ENCODE measurements around the gene TST.

The TST gene

DNA sequence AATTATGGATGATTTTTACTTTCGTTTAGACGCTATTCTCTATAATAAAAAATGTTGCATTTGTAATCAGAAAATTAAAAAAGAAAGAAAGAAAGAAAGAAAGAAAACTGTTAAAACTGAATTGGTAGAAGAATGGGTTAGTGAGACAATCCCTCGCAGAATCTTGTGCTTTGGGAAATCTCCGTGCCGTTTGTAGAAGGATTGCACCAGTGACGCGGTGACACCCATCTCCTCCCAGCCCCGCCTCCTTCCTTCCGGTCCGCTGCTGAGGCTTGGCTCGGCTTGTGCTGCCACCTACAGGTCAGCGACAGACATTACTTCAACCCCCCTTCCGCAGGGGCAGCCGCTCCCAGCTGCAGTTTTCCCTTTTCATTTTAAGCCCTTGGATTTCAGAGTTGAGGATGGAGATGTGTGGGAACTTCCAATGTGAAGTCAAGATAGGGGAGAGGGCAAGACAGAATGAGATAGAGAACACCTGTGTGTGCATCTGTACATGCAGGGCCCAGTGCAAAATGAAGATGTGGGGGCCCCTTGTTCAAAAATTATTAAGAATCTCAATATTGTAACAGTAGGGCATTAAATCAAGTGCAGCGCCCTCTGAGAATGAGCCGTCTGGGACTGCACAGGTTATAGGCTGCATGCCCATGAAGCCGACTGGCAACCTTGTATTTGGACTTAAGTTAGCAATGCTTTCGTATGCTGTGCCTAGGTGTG, 41.1 kb downstream of the TST start:
- TF ChIP-seq FOXP2 (optimal IDR thresholded peaks at IDR 0.05; ENCODE audit: borderline replicate concordance, extremely low read depth, extremely low read length, insufficient read depth), result peak; percentile 77
- no peak for TF ChIP-seq POLR2AphosphoS5 (IDR thresholded peaks at IDR 0.05; ENCODE audit: low read depth, low read length)

- TF ChIP-seq SIN3A (IDR thresholded peaks at IDR 0.05; ENCODE audit: borderline replicate concordance, insufficient read depth, low read length), result no peak
- TF ChIP-seq POLR2AphosphoS5 (IDR thresholded peaks at IDR 0.05; ENCODE audit: low read depth, low read length), result no peak
- no peak for TF ChIP-seq FOXP2 (optimal IDR thresholded peaks at IDR 0.05; ENCODE audit: borderline replicate concordance, extremely low read depth, extremely low read length, insufficient read depth)
- TF ChIP-seq, protein P1, sequence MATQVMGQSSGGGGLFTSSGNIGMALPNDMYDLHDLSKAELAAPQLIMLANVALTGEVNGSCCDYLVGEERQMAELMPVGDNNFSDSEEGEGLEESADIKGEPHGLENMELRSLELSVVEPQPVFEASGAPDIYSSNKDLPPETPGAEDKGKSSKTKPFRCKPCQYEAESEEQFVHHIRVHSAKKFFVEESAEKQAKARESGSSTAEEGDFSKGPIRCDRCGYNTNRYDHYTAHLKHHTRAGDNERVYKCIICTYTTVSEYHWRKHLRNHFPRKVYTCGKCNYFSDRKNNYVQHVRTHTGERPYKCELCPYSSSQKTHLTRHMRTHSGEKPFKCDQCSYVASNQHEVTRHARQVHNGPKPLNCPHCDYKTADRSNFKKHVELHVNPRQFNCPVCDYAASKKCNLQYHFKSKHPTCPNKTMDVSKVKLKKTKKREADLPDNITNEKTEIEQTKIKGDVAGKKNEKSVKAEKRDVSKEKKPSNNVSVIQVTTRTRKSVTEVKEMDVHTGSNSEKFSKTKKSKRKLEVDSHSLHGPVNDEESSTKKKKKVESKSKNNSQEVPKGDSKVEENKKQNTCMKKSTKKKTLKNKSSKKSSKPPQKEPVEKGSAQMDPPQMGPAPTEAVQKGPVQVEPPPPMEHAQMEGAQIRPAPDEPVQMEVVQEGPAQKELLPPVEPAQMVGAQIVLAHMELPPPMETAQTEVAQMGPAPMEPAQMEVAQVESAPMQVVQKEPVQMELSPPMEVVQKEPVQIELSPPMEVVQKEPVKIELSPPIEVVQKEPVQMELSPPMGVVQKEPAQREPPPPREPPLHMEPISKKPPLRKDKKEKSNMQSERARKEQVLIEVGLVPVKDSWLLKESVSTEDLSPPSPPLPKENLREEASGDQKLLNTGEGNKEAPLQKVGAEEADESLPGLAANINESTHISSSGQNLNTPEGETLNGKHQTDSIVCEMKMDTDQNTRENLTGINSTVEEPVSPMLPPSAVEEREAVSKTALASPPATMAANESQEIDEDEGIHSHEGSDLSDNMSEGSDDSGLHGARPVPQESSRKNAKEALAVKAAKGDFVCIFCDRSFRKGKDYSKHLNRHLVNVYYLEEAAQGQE (IDR thresholded peaks at IDR 0.05; ENCODE audit: insufficient read depth in 1 of 2, low read depth in 2 of 2, low read length in 2 of 2), result no peak
- no peak for TF ChIP-seq TAF1 (IDR thresholded peaks at IDR 0.05; ENCODE audit: borderline replicate concordance, insufficient read depth, low read length)
These were observed 41.8 kb downstream of the TST start for GRCh38 chr22:36977401-36977861.

DNA sequence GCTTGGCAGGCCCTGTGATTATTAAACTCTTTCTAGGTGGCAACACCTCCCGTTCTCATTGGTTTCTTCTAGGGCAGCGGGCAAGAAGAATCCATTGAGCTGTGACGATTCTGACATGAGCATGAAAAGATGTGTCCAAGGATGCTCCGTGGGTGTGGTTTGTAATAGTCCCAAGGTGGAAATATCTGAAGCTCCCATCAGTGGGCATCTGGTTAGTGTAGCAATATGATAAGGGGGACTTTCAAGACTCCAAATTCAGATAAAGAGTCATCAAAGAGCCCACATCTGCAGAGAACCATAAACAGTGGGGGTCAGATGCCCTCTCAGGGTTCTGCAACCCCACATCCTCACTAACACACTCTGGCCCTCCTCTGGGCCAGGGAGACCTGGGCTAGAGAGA, 42.6 kb downstream of the TST start:
- TF ChIP-seq, protein P1 (IDR thresholded peaks at IDR 0.05; ENCODE audit: insufficient read depth in 1 of 2, low read depth in 2 of 2, low read length in 2 of 2), result no peak
- TF ChIP-seq TAF1 (IDR thresholded peaks at IDR 0.05; ENCODE audit: borderline replicate concordance, insufficient read depth, low read length) (no peak), FOXP2 (optimal IDR thresholded peaks at IDR 0.05; ENCODE audit: borderline replicate concordance, extremely low read depth, extremely low read length, insufficient read depth) (no peak), POLR2AphosphoS5 (IDR thresholded peaks at IDR 0.05; ENCODE audit: low read depth, low read length) (no peak), SIN3A (IDR thresholded peaks at IDR 0.05; ENCODE audit: borderline replicate concordance, insufficient read depth, low read length) (no peak)

GRCh38 chr22:36971341-36972125, 47.7 kb downstream of the TST start:
- no peak for TF ChIP-seq TAF1 (IDR thresholded peaks at IDR 0.05; ENCODE audit: borderline replicate concordance, insufficient read depth, low read length)
- TF ChIP-seq, protein P1 (IDR thresholded peaks at IDR 0.05; ENCODE audit: insufficient read depth in 1 of 2, low read depth in 2 of 2, low read length in 2 of 2), result no peak
- no peak for TF ChIP-seq SIN3A (IDR thresholded peaks at IDR 0.05; ENCODE audit: borderline replicate concordance, insufficient read depth, low read length)
- no peak for TF ChIP-seq POLR2AphosphoS5 (IDR thresholded peaks at IDR 0.05; ENCODE audit: low read depth, low read length)
- TF ChIP-seq FOXP2 (optimal IDR thresholded peaks at IDR 0.05; ENCODE audit: borderline replicate concordance, extremely low read depth, extremely low read length, insufficient read depth), result no peak

DNA sequence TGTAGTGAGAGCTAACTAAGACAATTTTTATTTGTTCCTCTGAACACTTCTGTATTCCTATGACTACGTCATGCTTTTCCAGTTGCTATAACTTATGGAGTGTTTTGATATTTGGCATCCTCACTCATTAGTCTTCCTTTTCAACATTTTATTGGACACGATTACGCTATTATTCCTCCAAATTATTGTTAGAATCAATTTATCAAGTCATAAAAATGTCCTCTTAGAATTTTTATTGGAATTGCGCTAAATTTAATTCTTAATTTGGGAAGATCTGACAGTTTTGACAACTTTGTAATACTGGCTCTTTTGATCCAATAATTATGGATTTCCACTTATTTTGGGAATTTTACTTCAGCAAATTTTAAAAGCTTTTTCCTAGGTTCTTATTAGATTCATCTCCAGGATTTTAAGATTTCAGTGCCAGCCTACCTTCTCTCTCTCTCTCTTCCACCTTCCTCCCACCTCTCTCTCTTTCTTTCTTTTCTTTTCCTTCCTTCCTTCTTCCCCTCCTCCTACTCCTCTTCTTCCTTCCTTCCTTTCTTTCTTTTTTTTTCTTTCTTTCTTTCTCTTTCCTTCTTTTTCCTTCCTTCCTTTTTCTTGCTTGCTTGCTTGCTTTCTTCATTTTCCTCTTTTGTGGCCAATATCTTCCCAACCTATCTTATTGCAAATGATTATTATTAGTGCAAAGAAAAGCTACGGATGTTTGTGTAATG, 50.8 kb downstream of the TST start:
- no peak for TF ChIP-seq TAF1 (IDR thresholded peaks at IDR 0.05; ENCODE audit: borderline replicate concordance, insufficient read depth, low read length)
- no peak for TF ChIP-seq SIN3A (IDR thresholded peaks at IDR 0.05; ENCODE audit: borderline replicate concordance, insufficient read depth, low read length)
- TF ChIP-seq POLR2AphosphoS5 (IDR thresholded peaks at IDR 0.05; ENCODE audit: low read depth, low read length), result no peak
- TF ChIP-seq, protein P1 (IDR thresholded peaks at IDR 0.05; ENCODE audit: insufficient read depth in 1 of 2, low read depth in 2 of 2, low read length in 2 of 2), result no peak
- TF ChIP-seq FOXP2 (optimal IDR thresholded peaks at IDR 0.05; ENCODE audit: borderline replicate concordance, extremely low read depth, extremely low read length, insufficient read depth), result no peak
